GM13977 (cell line): ENCODE data around the gene WDR59.

Source experiments
- DNase-seq: peaks from one replicate; pipeline ENCODE4 v3.0.0; 2012; ENCODE audit warnings: low spot score
- CTCF ChIP-seq: IDR thresholded peaks from 2 replicates; pipeline ENCODE4 v1.5.1; 2012; ENCODE audit warnings: mild to moderate bottlenecking, control low read depth; ENCODE audit not compliant: insufficient read depth; ENCODE audit errors: extremely low read depth, missing control alignments
- in situ Hi-C: fragments of 300-500 bp; cut with MboI; formaldehyde crosslinking; loops from one replicate; pipeline ENCODE4 v1.12.0; 2022; ENCODE audit warnings: low sequenced_read_pairs, low pct_unique_long_range_greater_than_20kb, mixed read lengths, inconsistent platforms; ENCODE audit not compliant: unreplicated experiment

Gene WDR59

DNA sequence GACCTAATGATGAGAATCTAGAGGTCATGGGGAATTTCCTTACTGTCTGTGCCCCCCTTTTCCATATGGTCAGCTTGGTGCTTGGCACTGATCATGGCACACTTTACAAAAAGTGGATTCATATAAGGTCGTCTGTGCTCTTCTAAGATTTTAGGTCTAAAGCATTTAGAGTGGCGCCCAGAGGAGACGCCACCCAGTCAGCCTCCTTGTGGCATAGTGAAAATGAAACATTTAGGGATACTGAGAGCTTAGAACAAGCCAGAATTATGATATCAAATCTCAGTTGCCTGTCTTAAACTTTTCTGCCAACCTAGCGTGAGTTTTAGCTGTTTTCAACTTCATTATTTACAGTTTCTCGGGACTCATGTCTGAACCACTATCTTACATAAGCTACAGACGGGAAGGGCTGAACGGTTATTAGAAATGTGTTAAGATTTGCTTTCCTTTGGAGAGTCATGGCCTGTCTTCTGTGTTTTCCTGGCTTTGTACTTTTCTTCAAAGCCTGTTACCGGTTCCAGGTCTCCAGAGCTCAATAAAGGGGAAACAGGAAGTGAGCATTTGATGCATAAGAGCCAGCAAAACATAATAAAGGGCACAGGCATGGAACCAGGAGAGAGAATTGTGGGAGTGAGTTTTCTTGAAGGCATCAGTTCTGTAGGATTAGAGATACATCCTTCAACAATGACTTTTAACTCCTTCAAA is 27.6 kb upstream of the WDR59 start:
- TF ChIP-seq CTCF, result no peak

GRCh38 chr16:75011634-75012307 is 26.8 kb upstream of the WDR59 start:
- no peak for TF ChIP-seq CTCF
- DNase-seq, result peak; percentile 60
- in situ Hi-C loops, result no loop called here

More for the DNA sequence above, 27.6 kb upstream of the WDR59 start:
- no peak for DNase-seq
- in situ Hi-C loops, result no loop called here

- no peak for DNase-seq
- in situ Hi-C loops, result no loop called here
- no peak for TF ChIP-seq CTCF
Observed at GRCh38 chr16:75010427-75010826, 25.5 kb upstream of the WDR59 start.

- in situ Hi-C loops, result no loop called here
- TF ChIP-seq CTCF, result no peak
- DNase-seq, result peak; percentile 40
Observed at GRCh38 chr16:75007443-75007842, 22.5 kb upstream of the WDR59 start.

DNA sequence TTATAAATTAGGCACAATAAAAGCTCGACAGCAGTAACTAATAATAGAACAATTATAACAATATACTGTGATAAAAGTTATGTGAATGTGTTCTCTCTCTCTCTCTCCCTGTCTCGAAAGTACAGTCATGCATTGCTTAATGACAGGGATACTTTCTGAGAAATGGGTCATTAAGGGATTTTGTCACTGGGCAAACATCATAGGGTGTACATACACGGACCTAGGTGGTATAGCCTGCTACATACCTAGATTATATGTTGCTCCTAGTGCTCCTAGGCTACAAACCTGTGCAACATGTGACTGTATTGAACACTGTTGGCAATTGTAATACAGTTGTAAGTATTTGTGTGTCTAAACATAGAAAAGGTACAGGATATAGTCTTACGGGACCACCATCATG is 20.8 kb upstream of the WDR59 start:
- in situ Hi-C loops, result no loop called here
- DNase-seq, result no peak
- TF ChIP-seq CTCF, result no peak

DNA sequence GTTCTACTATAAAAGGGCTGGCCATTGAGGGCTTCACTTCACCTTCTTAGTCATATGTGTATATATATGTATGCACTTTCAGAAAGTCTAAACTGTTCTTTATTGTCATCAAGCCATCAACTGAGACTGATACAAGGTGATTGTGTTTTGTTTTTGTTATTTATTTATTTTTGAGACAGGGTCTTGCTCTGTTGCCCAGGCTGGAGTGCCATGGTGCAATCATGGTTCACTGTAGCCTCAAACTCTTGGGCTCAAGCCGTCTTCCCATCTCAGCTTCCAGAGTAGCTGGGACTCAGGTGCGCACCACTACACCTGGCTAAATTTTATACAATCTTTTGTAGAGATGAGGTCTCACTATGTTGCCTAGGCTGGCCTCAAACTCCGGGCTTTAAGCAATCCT is 19.5 kb upstream of the WDR59 start:
- in situ Hi-C loops, result no loop called here
- no peak for TF ChIP-seq CTCF

More for the DNA sequence above, 19.5 kb upstream of the WDR59 start:
- DNase-seq, result no peak
